ENCODE results near the gene AKNA.
"Not testable (repeated sequence)": the region's sequence is repeated elsewhere in the genome, so short reads cannot be mapped to it uniquely, and the experiment has no call there.

AKNA gene

GRCh38 chr9:114325684-114326254 lies 62.0 kb downstream of the AKNA start:
- in situ Hi-C loops (cut with MboI; ENCODE audit: low sequenced_read_pairs), result not testable (repeated sequence)

GRCh38 chr9:114324965-114325364 lies 62.8 kb downstream of the AKNA start:
- in situ Hi-C loops (cut with MboI; ENCODE audit: low sequenced_read_pairs), result not testable (repeated sequence)

GRCh38 chr9:114324492-114324891 lies 63.3 kb downstream of the AKNA start:
- in situ Hi-C loops (cut with MboI; ENCODE audit: low sequenced_read_pairs), result no loop called here

- in situ Hi-C loops (cut with MboI; ENCODE audit: low sequenced_read_pairs), result not testable (repeated sequence)
These were observed 63.9 kb downstream of the AKNA start for GRCh38 chr9:114323849-114324248.

GRCh38 chr9:114322831-114323531 lies 64.8 kb downstream of the AKNA start, which contains the start of gene ORM1:
TSS of gene ORM1 (plus strand) at chr9:114323098. CDS start at chr9:114323134, 36 bp downstream.
- in situ Hi-C loops (cut with MboI; ENCODE audit: low sequenced_read_pairs), result not testable (repeated sequence)

GRCh38 chr9:114322160-114322818 lies 65.5 kb downstream of the AKNA start:
- in situ Hi-C loops (cut with MboI; ENCODE audit: low sequenced_read_pairs), result not testable (repeated sequence)

- in situ Hi-C loops (cut with MboI; ENCODE audit: low sequenced_read_pairs), result no loop called here
These were observed 66.0 kb downstream of the AKNA start for GRCh38 chr9:114321759-114322158.

GRCh38 chr9:114320710-114321109 lies 67.1 kb downstream of the AKNA start:
- in situ Hi-C loops (cut with MboI; ENCODE audit: low sequenced_read_pairs), result not testable (repeated sequence)

- in situ Hi-C loops (cut with MboI; ENCODE audit: low sequenced_read_pairs), result no loop called here
These were observed 68.6 kb downstream of the AKNA start for GRCh38 chr9:114319147-114319546.

GRCh38 chr9:114318416-114318815 lies 69.4 kb downstream of the AKNA start:
- in situ Hi-C loops (cut with MboI; ENCODE audit: low sequenced_read_pairs), result no loop called here

- in situ Hi-C loops (cut with MboI; ENCODE audit: low sequenced_read_pairs), result no loop called here
These were observed 70.0 kb downstream of the AKNA start for GRCh38 chr9:114317665-114318357.

GRCh38 chr9:114316605-114317230 lies 71.1 kb downstream of the AKNA start:
- in situ Hi-C loops (cut with MboI; ENCODE audit: low sequenced_read_pairs), result no loop called here

- in situ Hi-C loops (cut with MboI; ENCODE audit: low sequenced_read_pairs), result no loop called here
These were observed 71.9 kb downstream of the AKNA start for GRCh38 chr9:114315723-114316363.

GRCh38 chr9:114314881-114315722 lies 72.7 kb downstream of the AKNA start:
- in situ Hi-C loops (cut with MboI; ENCODE audit: low sequenced_read_pairs), result no loop called here

- in situ Hi-C loops (cut with MboI; ENCODE audit: low sequenced_read_pairs), result no loop called here
These were observed 73.4 kb downstream of the AKNA start for GRCh38 chr9:114314256-114314867.

GRCh38 chr9:114313186-114313585 lies 74.6 kb downstream of the AKNA start:
- in situ Hi-C loops (cut with MboI; ENCODE audit: low sequenced_read_pairs), result no loop called here

GRCh38 chr9:114312513-114312875 lies 75.3 kb downstream of the AKNA start:
- in situ Hi-C loops (cut with MboI; ENCODE audit: low sequenced_read_pairs), result no loop called here

- in situ Hi-C loops (cut with MboI; ENCODE audit: low sequenced_read_pairs), result no loop called here
These were observed 75.9 kb downstream of the AKNA start for GRCh38 chr9:114311571-114312512.

Data from HL-60/S4 (cell line).